Left forelimb (tissue), 1 donor: ENCODE measurements around the gene MAGEC2.

ENCODE experiments used
- DNase-seq: peaks from one replicate; pipeline ENCODE4 v3.0.0-alpha.2; 2018; ENCODE audit warnings: low spot score

The MAGEC2 gene, protein sequence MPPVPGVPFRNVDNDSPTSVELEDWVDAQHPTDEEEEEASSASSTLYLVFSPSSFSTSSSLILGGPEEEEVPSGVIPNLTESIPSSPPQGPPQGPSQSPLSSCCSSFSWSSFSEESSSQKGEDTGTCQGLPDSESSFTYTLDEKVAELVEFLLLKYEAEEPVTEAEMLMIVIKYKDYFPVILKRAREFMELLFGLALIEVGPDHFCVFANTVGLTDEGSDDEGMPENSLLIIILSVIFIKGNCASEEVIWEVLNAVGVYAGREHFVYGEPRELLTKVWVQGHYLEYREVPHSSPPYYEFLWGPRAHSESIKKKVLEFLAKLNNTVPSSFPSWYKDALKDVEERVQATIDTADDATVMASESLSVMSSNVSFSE

DNA sequence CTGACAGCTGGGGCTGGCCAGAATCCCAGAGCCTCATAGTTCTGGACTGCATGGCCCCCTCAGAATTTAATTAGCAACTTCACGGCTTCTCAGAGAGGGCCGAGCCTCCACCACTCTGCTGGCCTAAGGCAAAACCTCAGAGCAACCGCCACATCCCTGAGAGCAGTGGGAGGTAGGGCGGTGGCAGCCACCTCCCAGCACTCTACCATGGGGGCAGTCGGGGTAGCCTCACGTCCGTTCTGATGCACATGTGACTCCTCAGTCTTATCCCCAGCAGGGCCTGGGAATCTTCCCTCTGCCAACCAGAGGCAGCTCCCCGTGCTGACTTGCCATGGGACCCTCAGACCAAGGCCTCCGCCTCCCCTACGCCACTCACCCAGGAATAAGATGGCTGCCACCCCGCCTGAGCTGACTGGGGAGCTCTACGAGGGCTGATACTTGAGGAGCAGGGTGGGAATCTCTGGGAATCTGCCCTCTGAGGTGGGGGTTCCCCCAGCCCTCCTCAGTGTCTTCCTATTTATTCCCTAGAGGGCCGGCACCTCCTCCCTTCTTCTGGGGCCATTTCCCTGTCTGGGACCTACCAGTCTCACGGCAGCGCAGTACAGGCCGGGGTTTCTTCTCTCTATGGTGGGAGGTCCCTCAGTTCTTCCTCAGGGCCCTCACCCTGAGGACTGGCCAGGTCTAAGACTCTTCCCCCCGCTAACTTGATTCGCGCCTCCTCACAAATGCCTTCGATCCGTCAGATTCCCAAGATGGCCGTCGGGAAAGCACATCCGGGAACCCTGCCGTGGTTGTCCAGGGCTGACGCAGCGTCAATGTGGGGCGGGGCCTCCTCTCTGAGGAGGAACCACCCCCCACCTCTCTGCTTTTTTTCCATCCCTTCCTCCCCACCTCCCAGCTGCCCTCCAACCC is at the start of gene MAGEC2:
Gene MAGEC2, minus strand, starts transcription at position 769 of the 912 bp plus-strand sequence. CDS start 1,303 bp downstream, outside the sequence.
- DNase-seq: no peak

DNA sequence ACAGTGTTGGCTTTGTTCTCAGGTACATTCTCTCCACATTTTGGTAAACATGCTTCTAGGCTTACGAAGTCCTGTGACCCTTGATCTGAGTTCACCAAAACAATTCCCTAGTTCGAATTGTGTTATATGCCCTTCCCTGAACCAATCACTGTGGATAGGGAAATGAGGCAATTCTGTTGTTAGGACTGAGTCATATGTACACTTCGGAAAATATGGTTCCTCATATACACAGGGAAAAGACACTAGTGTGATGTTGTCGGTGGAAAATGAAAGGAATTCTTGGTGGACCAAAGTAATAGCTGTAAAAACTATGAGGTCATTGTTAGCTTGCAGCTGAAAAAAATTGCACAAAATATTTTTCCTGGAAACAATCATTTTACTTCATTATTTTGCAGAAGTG is 46.6 kb upstream of the MAGEC2 start:
- DNase-seq: no peak

DNA sequence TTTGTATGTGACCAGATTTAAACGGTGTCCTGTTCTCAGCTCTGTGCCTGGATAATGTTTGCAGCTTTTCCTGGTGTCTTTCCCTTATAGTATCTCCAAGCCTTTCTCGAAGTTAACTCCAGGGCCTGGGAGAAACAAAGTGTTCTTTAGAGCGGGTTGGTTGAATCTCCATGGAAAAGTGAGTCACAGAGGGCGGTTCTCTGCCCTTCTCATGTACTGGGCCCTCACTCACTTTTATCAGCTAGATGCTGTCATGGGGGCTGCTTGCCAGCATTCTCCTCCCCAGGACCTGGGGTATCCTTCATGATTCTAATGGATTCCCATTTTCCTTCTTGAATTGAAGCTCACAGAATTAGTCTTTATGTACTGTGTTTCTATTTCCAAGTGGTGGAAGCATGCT is 46.1 kb upstream of the MAGEC2 start:
- DNase-seq: no peak

DNA sequence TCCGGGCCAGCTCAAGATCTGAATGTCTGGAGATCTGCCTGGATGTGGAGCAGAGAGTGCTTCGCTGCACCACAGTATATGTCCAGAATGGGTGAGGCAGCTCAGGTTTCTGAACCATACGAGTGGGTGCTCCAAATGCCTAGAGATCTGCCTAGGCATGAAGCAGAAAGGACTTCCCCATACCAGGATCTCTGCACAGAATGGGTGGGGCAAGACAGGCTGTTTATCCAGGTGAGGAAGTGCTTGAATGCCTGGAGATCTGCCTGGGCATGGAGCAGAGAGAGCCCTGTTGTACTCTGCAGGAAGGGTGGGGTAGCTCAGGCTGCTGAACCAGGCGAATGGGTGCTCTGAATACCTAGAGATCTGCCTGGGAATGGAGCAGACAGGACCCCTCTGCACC is 45.4 kb upstream of the MAGEC2 start:
- no peak for DNase-seq

DNA sequence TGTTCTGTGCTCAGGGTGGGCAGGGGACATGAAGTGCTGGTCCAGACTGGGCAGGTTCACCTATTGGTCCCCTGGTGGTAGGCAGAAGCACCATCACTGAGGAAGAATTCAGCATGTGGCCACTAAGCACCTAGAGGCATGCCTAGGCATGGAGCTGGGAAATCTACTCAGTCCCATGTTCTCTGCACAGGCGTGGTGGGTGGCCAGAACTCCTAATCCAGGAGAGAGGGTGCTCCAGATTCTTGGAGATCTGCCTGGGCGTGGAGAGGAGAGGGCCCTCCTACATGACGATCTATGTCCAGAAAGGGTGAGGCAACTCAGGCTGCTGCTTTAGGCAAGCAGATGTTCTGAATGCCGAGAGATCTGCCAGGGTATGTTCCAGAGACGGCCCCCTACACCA is 44.6 kb upstream of the MAGEC2 start:
- no peak for DNase-seq

DNA sequence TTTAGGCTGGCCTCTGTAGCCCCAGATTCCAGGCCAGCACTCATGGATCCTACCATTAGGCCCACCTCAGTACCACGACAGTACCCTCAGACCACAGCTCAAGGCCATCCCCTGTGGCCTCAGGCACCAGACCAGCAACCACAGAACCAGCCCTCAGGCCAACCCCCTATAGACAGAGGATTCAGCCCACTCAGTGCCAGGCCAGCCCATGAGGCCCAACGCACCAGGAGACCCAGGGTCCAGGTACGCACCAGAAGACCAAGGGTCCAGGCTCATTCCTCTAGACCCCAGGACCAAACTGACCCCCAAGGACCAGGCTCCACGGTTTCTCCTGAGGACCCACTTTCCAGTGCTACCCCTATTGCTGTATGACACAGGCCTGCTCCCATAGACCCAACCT is 39.5 kb upstream of the MAGEC2 start:
- DNase-seq: no peak

DNA sequence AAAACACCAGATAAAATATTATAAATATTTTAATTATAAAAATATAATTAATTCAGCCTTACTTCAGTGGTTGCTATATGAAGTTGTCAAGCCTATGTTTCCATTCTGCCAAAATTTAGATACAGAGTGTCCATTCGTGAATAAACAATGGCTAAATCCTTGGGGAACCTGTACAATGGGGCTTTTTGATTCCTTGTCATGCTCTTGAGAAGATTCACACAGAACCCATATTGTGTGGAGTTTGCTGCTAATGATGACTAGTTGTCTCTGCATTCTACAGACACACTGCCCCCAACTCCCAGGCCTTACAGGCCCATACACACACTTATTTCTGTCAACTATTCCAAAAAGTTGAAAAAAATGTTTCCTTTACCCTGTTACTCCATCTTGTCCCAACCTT is 33.4 kb upstream of the MAGEC2 start:
- no peak for DNase-seq

DNA sequence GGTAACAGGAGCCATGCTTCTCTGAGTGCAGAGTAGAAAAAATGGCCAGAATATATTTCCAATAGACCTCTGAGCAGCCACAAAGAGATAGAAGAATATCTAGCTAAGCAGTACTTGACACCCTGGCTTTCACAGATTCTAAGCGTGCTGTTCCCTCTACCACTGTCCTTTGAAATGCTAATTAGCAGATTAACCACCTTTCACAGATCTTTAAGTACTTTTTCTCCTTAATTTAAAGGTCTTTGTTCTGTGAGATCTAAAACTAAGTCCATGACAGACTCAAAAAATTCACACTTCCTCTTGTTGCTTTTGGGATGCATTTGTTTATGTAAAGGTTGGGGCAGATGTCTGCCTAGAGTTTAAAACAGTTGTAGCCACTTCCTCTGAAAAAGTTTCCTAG is 28.3 kb upstream of the MAGEC2 start:
- no peak for DNase-seq

DNA sequence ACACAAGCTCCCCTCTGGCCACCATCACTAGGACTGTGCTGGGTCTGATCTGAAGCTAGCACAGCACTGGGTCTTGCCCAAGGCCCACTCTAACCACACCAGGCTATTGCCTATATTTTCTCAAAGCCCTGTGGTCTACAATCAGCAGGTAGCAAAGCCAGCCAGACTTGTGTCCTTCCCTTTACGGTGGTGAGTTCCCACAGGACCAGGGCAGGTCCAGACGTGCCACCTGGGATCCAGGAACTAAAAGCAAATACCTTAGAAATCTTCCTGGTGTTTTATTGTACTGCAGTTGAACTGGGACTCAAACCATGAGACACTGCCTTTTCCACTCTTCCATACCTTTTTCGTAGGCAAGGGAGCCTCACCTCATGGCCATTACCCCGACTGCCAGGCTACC is 9.0 kb upstream of the MAGEC2 start:
- DNase-seq: no peak

DNA sequence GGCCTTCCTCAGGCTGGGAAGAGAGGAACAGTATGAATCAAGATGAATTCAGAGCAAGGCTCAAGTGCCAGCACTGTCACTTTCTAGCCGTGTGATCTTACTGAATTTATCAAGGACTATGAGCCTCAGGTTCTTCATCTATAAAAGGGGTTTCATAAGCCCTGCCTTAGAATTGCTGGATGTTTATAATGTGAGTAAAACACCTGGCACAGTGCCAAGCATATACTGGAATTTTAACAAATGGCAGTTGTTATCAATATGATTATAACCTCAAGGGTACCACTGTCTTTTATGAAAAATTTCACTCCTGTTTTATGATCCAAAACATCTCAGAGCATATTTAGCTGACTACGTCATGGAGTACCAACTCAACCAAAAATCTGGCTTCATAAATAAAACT is 4.0 kb downstream of the MAGEC2 start:
- no peak for DNase-seq

DNA sequence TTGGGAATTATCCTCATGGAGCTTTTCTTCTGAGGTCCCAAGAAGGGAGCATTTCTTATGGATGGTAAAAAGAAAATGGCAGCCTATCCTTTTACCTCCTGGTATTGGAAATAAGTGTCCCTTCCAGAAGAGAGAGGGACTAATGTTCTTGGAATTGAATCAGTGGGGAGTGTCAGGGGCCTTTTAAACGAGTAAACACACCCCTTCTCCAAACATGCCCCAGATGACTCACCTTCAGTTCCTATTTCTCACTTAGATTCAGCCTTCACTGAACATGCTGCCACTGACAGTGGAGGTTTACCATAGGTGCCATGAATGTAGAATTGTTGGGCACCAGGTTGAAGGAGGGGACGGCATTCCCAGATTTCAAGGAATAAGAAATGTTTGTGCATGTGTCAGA is 19.0 kb downstream of the MAGEC2 start:
- DNase-seq: no peak

DNA sequence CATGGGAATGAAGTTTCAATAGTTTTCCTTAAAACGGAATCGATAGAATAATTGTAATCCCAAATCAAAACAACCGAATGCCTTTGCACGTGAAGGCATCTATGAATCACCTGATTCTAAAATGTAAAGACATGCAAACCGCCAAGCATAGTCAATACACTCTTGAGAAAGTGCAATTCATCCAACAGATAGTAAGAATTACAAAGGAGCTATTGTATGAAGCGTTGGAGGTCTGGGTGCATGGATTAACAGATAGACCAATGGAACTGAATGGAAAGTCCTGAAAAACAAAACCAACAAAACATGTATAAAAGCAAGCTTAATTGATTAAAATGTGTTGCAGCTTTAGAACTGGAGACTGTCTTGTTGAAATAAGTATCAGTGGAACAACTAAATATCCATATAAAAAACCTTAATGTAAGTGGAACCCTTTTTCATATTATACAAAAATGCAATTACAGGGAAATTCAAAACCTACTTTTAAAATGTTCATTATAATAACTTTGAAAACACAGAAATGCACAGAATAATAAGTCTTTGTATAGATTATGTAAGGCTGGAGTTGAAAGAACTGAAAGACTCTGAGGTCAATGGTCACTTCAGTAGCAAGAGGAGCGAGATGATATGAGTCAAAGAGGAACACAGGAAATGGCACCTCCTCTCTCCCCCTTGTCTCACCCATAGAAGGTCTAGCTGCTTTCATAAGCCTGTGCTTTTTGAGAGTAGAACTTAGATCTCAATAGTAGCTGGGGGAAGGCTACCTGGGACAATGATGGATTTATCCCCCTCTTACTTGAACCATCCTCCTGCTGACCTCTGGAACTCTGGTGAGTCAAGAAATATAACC is 20.1 kb downstream of the MAGEC2 start:
- no peak for DNase-seq

DNA sequence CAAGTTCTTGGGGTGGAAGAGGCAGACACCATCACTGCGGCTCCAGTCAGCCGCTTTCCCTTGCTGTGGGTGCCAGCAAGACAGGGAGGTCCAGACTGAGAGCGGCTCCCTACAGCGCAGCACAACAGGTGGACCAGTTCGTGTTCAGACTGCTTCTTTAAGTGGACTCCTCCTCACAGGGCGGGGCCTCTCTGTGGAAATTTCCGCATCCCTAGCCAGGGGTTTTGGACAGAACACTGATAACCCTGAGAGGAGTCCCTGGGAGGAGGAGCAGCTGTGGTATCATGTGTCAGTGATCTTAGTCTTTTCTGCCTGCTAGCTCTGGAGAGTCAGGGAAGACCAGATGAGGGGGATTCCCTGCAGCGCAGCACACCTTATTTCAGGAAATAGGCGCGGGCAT is 48.5 kb downstream of the MAGEC2 start:
- DNase-seq: no peak
